Sigmoid colon (tissue), 4 donors: Measurements from ENCODE around the gene CRISPLD2.

ENCODE experiments used
- POLR2AphosphoS5 ChIP-seq, 4 donors: sonication (generic); formaldehyde crosslinking; IDR thresholded peaks; one replicate each; pipeline ENCODE4 v1.6.1; 2017; ENCODE audit warnings: antibody characterized with exemption in 4 of 4
- TF ChIP-seq, protein P1 (sequence below), 4 experiments: fragments of 450-650 bp in 3 of 4; fragments of 200-600 bp in 1 of 4; IDR thresholded peaks; one replicate each; pipeline ENCODE4 v1.5.1; 2016 to 2019; ENCODE audit warnings: antibody characterized with exemption in 4 of 4, mild to moderate bottlenecking in 3 of 4, moderate library complexity in 2 of 4

DNA sequence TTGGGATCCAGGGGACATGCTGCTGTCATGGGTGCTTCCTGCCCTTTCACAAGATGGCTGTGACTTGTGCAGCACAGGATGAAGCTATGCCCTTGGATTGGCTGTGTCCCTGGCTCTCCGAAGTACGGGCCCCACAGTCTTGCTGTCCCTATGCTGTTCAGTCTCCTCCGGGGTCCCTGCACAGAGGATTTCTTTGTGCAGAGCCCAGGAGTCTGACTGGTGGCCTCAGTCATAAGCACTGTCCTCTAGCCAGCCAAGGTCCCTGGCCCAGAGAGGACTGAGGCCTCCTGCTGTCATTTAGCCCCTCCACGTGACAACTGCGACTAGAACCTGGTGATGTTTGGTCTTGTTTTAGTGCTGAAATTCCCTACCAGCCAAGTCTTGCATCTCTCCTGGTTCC, 42.4 kb upstream of the CRISPLD2 start:
- TF ChIP-seq POLR2AphosphoS5 (IDR thresholded peaks at IDR 0.05): no peak
- TF ChIP-seq, protein P1, sequence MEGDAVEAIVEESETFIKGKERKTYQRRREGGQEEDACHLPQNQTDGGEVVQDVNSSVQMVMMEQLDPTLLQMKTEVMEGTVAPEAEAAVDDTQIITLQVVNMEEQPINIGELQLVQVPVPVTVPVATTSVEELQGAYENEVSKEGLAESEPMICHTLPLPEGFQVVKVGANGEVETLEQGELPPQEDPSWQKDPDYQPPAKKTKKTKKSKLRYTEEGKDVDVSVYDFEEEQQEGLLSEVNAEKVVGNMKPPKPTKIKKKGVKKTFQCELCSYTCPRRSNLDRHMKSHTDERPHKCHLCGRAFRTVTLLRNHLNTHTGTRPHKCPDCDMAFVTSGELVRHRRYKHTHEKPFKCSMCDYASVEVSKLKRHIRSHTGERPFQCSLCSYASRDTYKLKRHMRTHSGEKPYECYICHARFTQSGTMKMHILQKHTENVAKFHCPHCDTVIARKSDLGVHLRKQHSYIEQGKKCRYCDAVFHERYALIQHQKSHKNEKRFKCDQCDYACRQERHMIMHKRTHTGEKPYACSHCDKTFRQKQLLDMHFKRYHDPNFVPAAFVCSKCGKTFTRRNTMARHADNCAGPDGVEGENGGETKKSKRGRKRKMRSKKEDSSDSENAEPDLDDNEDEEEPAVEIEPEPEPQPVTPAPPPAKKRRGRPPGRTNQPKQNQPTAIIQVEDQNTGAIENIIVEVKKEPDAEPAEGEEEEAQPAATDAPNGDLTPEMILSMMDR (IDR thresholded peaks at IDR 0.05): no peak
